Stimulated activated CD8-positive, alpha-beta memory T cell treated with anti-CD3 and anti-CD28 coated beads, Interleukin-2, amount 100 ng/mL, for 1 hour (primary cell): ENCODE measurements around the gene CENPM.

Experiments used
- DNase-seq, 2 donors: peaks; one replicate each; pipeline ENCODE4 v3.0.0-alpha.2; 2020; ENCODE audit warnings: low read depth in 2 of 2

The CENPM gene

GRCh38 chr22:41915035-41915785 lies 31.7 kb downstream of the CENPM start, which contains the start of gene SHISA8:
SHISA8 (minus strand) TSS chr22:41915074; CDS start chr22:41914667, 407 bp downstream.
- peak; percentile 24 to 46 for DNase-seq

GRCh38 chr22:41914611-41915034 lies 32.3 kb downstream of the CENPM start:
- no peak for DNase-seq

GRCh38 chr22:41913842-41914534 lies 33.0 kb downstream of the CENPM start:
- no peak for DNase-seq

GRCh38 chr22:41913040-41913719 lies 33.8 kb downstream of the CENPM start:
- DNase-seq: no peak

GRCh38 chr22:41912338-41913039 lies 34.5 kb downstream of the CENPM start:
- no peak for DNase-seq

GRCh38 chr22:41911001-41911611 lies 35.8 kb downstream of the CENPM start:
- DNase-seq: no peak

- no peak for DNase-seq
Measured at GRCh38 chr22:41910050-41911000, 36.6 kb downstream of the CENPM start.

GRCh38 chr22:41909310-41910049 lies 37.5 kb downstream of the CENPM start:
- DNase-seq: no peak

GRCh38 chr22:41908411-41909309 lies 38.3 kb downstream of the CENPM start:
- no peak for DNase-seq

GRCh38 chr22:41907436-41908401 lies 39.2 kb downstream of the CENPM start:
- DNase-seq: no peak

GRCh38 chr22:41906822-41907221 lies 40.1 kb downstream of the CENPM start:
- no peak for DNase-seq

- no peak for DNase-seq
Measured at GRCh38 chr22:41905411-41906202, 41.3 kb downstream of the CENPM start.

GRCh38 chr22:41904450-41905410 lies 42.2 kb downstream of the CENPM start:
- DNase-seq: no peak

GRCh38 chr22:41902932-41903421 lies 44.0 kb downstream of the CENPM start:
- no peak for DNase-seq

GRCh38 chr22:41902016-41902415 lies 44.9 kb downstream of the CENPM start:
- DNase-seq: no peak
